ENCODE measurements around the gene PNMA3. TPM values are rescaled to one million over a fixed set of nuclear protein-coding genes. Genes with fewer than 3 reads are reported as not detected.
"Not testable (repeated sequence)": the region's sequence is repeated elsewhere in the genome, so short reads cannot be mapped to it uniquely, and the experiment has no call there.

The PNMA3 gene
- total and polyA plus RNA-seq, 10 of the 15 experiments (the other 5 are each of a cell fraction or from before 2014, with no cell fraction given), result 0.06 TPM; not detected in 9

GRCh38 chrX:153075366-153075765 lies 19.1 kb downstream of the PNMA3 start (continued):
- no peak for TF ChIP-seq SIX5 (IDR thresholded peaks at IDR 0.05; ENCODE audit: low read depth, low read length, severe bottlenecking)
- no peak for TF ChIP-seq USF2 (IDR thresholded peaks at IDR 0.05; ENCODE audit: borderline replicate concordance, low read depth, low read length)
- no peak for TF ChIP-seq SMAD1 (IDR thresholded peaks at IDR 0.05; ENCODE audit: low read depth, partially characterized antibody)
- no peak for TF ChIP-seq BRCA1 (IDR thresholded peaks at IDR 0.05; ENCODE audit: low read depth, low read length)
- TF ChIP-seq SRF (IDR thresholded peaks at IDR 0.05; ENCODE audit: low read depth in 2 of 2, low read length in 2 of 2), result no peak
- TF ChIP-seq MLLT1 (IDR thresholded peaks at IDR 0.05), result no peak
- no peak for TF ChIP-seq PAX5 (IDR thresholded peaks at IDR 0.05; ENCODE audit: borderline replicate concordance, low read depth, low read length)

GRCh38 chrX:153077437-153078135 lies 21.3 kb downstream of the PNMA3 start:
- intact Hi-C loops (cut with micrococcal nuclease; ENCODE audit: unreplicated experiment); H3K4me3 ChIP-seq; H3K4me2 ChIP-seq (ENCODE audit: control insufficient read depth, insufficient read depth); in situ Hi-C loops (cut with MboI); H3K9me3 ChIP-seq (replicated peaks; ENCODE audit: control insufficient read depth, insufficient read depth, low read length); BruUV-seq (replicated peaks); H3K9ac ChIP-seq (ENCODE audit: control insufficient read depth, insufficient read depth, low read length); H3K36me3 ChIP-seq (ENCODE audit: control insufficient read depth in 2 of 2, insufficient read depth in 2 of 2, low read length in 1 of 2); DNase-seq (ENCODE audit: low read depth, low spot score); SMC1A ChIA-PET (ENCODE audit: uncharacterized antibody, unreplicated experiment); H3K27me3 ChIP-seq (replicated peaks in 1 of 2; ENCODE audit: control insufficient read depth in 2 of 2, insufficient read depth in 2 of 2, low read length in 1 of 2); RAD21 ChIA-PET (ENCODE audit: unreplicated experiment); H3K4me1 ChIP-seq (ENCODE audit: control insufficient read depth, insufficient read depth, low read length); CTCF ChIA-PET; H3K27ac ChIP-seq (ENCODE audit: control insufficient read depth, insufficient read depth); H2AFZ ChIP-seq (ENCODE audit: control insufficient read depth, low read depth, low read length); FAIRE-seq; POLR2A ChIA-PET; H3K79me2 ChIP-seq (ENCODE audit: control insufficient read depth, insufficient read depth, low read length); H4K20me1 ChIP-seq (ENCODE audit: control insufficient read depth, insufficient read depth): not testable (repeated sequence)
- 0 out of 3 replicates have a peak, but pooled peaks have one; percentile 36 for ATAC-seq
- no CpG with 5 or more reads among the region's 76 CpGs for WGBS (ENCODE audit: insufficient coverage, insufficient replicate concordance, low lambda C conversion rate, missing lambda C conversion rate)

GRCh38 chrX:153083238-153083923 lies 27.1 kb downstream of the PNMA3 start:
- in situ Hi-C loops (cut with MboI), result loop anchor here (10.0 kb wide), 1 partner anchor 71 kb away; no protein-coding TSS in a partner anchor
- H4K20me1 ChIP-seq (ENCODE audit: control insufficient read depth, insufficient read depth); RAD21 ChIA-PET (ENCODE audit: unreplicated experiment); POLR2A ChIA-PET; CTCF ChIA-PET; H3K9ac ChIP-seq (ENCODE audit: control insufficient read depth, insufficient read depth, low read length); DNase-seq (ENCODE audit: low read depth, low spot score); H3K27me3 ChIP-seq (replicated peaks in 1 of 2; ENCODE audit: control insufficient read depth in 2 of 2, insufficient read depth in 2 of 2, low read length in 1 of 2); intact Hi-C loops (cut with micrococcal nuclease; ENCODE audit: unreplicated experiment); H3K4me1 ChIP-seq (ENCODE audit: control insufficient read depth, insufficient read depth, low read length); FAIRE-seq; H3K4me2 ChIP-seq (ENCODE audit: control insufficient read depth, insufficient read depth); H3K79me2 ChIP-seq (ENCODE audit: control insufficient read depth, insufficient read depth, low read length); H3K27ac ChIP-seq (ENCODE audit: control insufficient read depth, insufficient read depth); SMC1A ChIA-PET (ENCODE audit: uncharacterized antibody, unreplicated experiment); BruUV-seq (replicated peaks); H3K9me3 ChIP-seq (replicated peaks; ENCODE audit: control insufficient read depth, insufficient read depth, low read length); H3K4me3 ChIP-seq; H2AFZ ChIP-seq (ENCODE audit: control insufficient read depth, low read depth, low read length); H3K36me3 ChIP-seq (ENCODE audit: control insufficient read depth in 2 of 2, insufficient read depth in 2 of 2, low read length in 1 of 2); ATAC-seq: not testable (repeated sequence)
- WGBS (ENCODE audit: insufficient coverage, insufficient replicate concordance, low lambda C conversion rate, missing lambda C conversion rate), result 60% methylated on average over 10 of the region's 23 CpGs
